Hippocampal formation (tissue), 2 donors: Measurements from ENCODE around the gene SPDYE4.
"Not testable (repeated sequence)": the region's sequence is repeated elsewhere in the genome, so short reads cannot be mapped to it uniquely, and the experiment has no call there.

Experiments used
- DNase-seq, 2 donors: peaks; one replicate each; lab custom pipeline; 2025; lab: John Stamatoyannopoulos, UW

Gene SPDYE4

GRCh38 chr17:8758137-8758596 lies at the start of gene SPDYE4:
Gene SPDYE4, minus strand, starts transcription at chr17:8758546. Its CDS starts 164 bp downstream, at chr17:8758382.
- no peak for DNase-seq

GRCh38 chr17:8806926-8807550 lies 48.7 kb upstream of the SPDYE4 start:
- peak in 1 of 2 donors; percentile 1 for DNase-seq

GRCh38 chr17:8806253-8806925 lies 48.0 kb upstream of the SPDYE4 start:
- DNase-seq = peak in 1 of 2 donors; percentile 6

- DNase-seq = not testable (repeated sequence)
Observed at GRCh38 chr17:8805396-8805795, 47.0 kb upstream of the SPDYE4 start.

- DNase-seq = no peak
Observed at GRCh38 chr17:8803531-8804420, 45.4 kb upstream of the SPDYE4 start.

- DNase-seq = no peak
Observed at GRCh38 chr17:8801135-8801840, 42.9 kb upstream of the SPDYE4 start.

GRCh38 chr17:8800656-8801055 lies 42.3 kb upstream of the SPDYE4 start:
- no peak for DNase-seq

GRCh38 chr17:8799570-8800212 lies 41.3 kb upstream of the SPDYE4 start:
- DNase-seq = no peak

- no peak for DNase-seq
Observed at GRCh38 chr17:8798846-8799569, 40.7 kb upstream of the SPDYE4 start, which contains the start of gene MFSD6L. Gene MFSD6L, minus strand, starts transcription at chr17:8799365. Its CDS starts 245 bp downstream, at chr17:8799120.

- no peak for DNase-seq
Observed at GRCh38 chr17:8798176-8798845, 40.0 kb upstream of the SPDYE4 start.

- DNase-seq = no peak
Observed at GRCh38 chr17:8797621-8798175, 39.4 kb upstream of the SPDYE4 start.

GRCh38 chr17:8794636-8795035 lies 36.3 kb upstream of the SPDYE4 start:
- peak in 1 of 2 donors; percentile 4 for DNase-seq

GRCh38 chr17:8793649-8794048 lies 35.3 kb upstream of the SPDYE4 start:
- DNase-seq = no peak

- no peak for DNase-seq
Observed at GRCh38 chr17:8792646-8793045, 34.3 kb upstream of the SPDYE4 start.

GRCh38 chr17:8791910-8792270 lies 33.5 kb upstream of the SPDYE4 start:
- no peak for DNase-seq

- DNase-seq = no peak
Observed at GRCh38 chr17:8791248-8791909, 33.0 kb upstream of the SPDYE4 start.

GRCh38 chr17:8789743-8790142 lies 31.4 kb upstream of the SPDYE4 start:
- DNase-seq = no peak

GRCh38 chr17:8788998-8789397 lies 30.7 kb upstream of the SPDYE4 start:
- DNase-seq = no peak
